LHCN-M2 (cell line): Measurements from ENCODE around the gene ZFP90. TPM values are rescaled to one million over a fixed set of nuclear protein-coding genes. Genes with fewer than 3 reads are reported as not detected.
"Not testable (repeated sequence)": the region's sequence is repeated elsewhere in the genome, so short reads cannot be mapped to it uniquely, and the experiment has no call there.

Experiments
- DNase-seq: peaks from one replicate; pipeline ENCODE4 v3.0.0-alpha.2; 2012; ENCODE audit warnings: low read depth
- polyA plus RNA-seq: library from polyadenylated mRNA; unstranded; fragments of >200 nt; gene quantifications from one replicate; pipeline ENCODE4 v1.2.1, GENCODE V29; 2012; ENCODE audit warnings: missing spikeins
- total RNA-seq: library from RNA; depleted of rRNA; stranded (reverse); fragments of >200 nt; gene quantifications from 2 replicates; pipeline ENCODE4 v1.2.3, GENCODE V29; 2014; rRNA removed

The ZFP90 gene
- total RNA-seq = 27.6 and 38.7 TPM in 2 replicates
- polyA plus RNA-seq = 12.4 TPM

DNA sequence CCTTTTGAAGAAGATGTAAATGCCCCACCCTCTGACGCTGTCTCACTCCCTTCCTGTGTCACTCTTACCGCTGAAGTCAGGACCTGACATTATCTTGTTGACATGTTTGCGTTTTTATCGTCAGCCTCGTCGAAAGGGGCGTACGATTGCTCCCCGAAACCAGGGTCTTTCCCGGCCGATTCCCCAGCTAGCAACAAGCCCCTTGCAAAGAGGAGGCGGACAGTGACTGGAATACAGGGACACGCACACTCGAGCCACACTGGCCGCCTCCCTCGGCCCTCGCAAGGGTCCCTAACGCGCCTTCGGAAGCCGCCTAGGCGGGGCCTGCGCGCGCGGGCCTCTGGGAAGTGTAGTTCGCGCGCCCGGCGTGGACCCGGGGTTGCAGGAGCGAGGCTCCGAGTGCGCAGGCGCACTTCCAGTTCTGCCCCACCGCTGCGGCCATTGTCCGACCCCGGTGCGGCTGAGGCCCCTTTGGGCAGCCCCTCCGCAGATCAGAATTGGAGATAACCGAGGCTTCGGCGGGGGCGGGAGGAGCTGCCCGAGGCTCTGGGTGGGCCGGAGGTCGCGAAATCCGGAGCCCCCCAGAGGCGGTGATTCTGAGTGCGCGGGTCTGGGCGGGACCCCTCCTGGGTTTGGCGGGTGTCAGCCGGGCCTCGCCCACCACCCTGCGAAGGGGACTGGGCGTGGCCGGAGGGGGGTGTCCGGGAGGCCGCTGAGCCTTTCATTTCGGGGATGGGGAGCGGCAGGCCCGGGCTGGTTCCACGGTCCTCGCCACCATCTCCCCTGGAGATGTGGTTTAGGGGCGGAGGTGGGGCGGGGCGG lies at the start of gene ZFP90:
TSS of gene ZFP90 (plus strand) at position 412 of the 822 bp plus-strand sequence. CDS start 502 bp downstream, outside the sequence.
- peak; percentile 79 for DNase-seq

- DNase-seq = no peak
Observed at GRCh38 chr16:68490358-68490757, 48.7 kb upstream of the ZFP90 start.

- DNase-seq = peak; percentile 11
Observed at GRCh38 chr16:68490829-68491575, 48.1 kb upstream of the ZFP90 start.

DNA sequence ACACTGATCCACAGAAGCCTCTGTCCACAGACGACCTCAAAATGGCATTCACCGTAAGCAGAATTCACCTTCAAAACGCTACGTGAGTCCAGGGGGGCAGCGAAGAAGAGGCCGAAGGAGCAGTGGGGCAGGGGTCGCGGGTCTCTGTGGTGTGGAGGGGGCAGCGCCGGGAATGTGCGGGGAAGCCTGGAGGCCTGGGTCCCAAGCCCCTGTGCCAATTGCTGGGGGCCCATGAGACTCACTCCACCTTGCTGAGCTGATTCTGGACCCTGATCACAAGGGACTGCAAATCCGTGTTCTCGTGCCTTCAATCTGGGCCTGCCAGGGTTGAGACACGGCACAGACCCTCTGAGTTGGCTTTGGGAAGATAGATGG lies 47.5 kb upstream of the ZFP90 start:
- no peak for DNase-seq

- DNase-seq = no peak
Observed at GRCh38 chr16:68492151-68492542, 46.9 kb upstream of the ZFP90 start.

- no peak for DNase-seq
Observed at GRCh38 chr16:68492543-68493411, 46.3 kb upstream of the ZFP90 start.

GRCh38 chr16:68493412-68494070 lies 45.5 kb upstream of the ZFP90 start:
- no peak for DNase-seq

- DNase-seq = not testable (repeated sequence)
Observed at GRCh38 chr16:68494261-68494660, 44.8 kb upstream of the ZFP90 start.

- DNase-seq = no peak
Observed at GRCh38 chr16:68496689-68497088, 42.4 kb upstream of the ZFP90 start.

- DNase-seq = no peak
Observed at GRCh38 chr16:68499006-68499405, 40.1 kb upstream of the ZFP90 start.

DNA sequence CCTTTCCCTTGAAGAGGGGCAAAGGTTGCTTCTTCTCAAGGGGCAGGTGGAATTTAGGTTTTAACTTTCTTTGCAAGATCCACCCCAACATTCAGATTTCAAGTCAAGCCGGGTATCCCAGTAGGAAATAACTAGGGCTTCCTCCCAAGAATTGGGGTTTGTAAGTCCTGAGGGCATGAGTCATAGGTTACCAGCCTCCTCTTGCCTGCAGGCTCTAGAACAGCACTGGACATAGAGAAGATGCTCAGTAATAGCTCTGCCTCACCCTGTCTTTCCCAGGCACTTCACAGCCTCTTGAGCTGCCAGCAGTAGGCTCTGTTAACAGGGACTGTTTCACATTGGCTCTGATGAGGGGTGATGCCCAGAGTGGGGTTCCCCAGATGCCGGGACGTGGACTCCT lies 35.8 kb upstream of the ZFP90 start:
- DNase-seq = peak; percentile 22

DNA sequence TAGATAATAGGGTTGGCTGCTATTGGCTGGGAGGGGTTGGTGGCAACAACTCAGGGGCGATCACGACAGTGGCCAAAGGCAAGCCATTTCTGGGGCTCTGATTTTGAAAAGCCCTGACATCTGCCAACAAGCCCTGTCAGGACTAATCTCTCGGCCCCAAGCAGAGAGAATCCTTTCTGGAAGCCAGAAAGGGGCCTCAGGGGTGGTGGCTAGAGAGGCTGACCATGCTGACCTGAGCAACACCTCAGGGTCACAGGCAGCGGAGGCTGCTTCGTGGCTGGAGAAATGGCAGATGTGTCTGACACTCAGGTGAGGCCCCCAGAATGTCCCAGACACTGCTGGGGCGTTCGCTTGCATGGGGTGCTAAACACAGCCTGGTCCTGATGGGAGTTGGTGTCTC lies 35.0 kb upstream of the ZFP90 start:
- DNase-seq = no peak

DNA sequence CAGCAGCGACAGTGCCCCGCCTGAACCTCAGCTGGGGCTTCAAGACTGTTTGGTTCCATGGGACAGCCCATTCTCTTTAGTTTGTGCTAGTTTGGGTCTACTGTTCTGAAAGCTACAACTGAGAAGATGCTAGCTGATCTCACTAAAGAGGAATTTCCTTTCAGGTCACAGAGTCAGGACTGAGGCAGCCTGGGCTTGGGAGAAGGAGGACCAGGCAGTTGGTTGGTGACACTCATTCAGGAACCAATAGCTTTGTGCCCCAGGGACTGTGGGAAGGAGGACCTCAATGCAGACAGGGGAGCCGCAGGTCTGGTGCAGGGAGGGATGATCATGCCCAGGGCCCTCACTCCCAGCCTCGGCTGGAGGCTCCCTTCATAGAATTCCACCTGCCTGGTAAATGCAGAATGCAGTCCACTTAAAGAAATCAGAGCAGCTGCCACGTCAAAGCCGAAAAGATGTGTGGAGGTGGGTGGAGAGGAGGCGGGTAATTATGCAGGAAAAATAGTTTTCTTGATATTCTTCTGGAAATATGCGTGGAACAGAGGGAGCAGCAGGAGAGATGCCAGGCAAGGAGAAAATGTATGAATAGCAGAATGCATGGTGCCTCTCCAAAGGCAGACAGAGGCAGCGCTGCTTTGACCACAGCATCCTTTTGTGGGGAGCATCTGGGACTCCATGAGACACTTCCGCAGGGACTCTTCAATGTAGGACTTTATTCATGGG lies 32.6 kb upstream of the ZFP90 start:
- DNase-seq = no peak

GRCh38 chr16:68508013-68508412 lies 31.1 kb upstream of the ZFP90 start:
- no peak for DNase-seq

GRCh38 chr16:68508641-68509240 lies 30.4 kb upstream of the ZFP90 start:
- DNase-seq = no peak

GRCh38 chr16:68509381-68509780 lies 29.7 kb upstream of the ZFP90 start:
- no peak for DNase-seq

GRCh38 chr16:68510775-68511174 lies 28.3 kb upstream of the ZFP90 start:
- no peak for DNase-seq

DNA sequence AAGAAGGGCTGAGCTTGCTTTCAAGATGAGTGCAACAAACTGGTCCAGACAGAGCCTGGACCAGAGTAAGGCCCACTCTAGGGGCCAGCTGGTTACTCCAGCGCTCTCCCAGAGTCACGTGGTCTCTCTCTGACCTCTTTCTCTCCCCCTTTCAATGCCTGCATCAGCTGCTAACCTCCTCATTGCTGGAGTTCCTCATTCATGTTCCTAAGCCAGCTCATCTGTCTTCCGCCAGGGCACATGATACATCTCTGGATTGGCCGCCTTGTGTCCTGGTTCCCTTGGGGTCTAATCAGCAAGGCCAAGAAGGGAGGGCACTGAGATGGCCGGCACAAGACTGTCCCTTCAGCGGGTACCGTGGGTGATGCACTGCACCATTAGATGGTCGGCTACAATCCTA lies 26.9 kb upstream of the ZFP90 start:
- DNase-seq = no peak

- DNase-seq = no peak
Observed at GRCh38 chr16:68512742-68513141, 26.3 kb upstream of the ZFP90 start.

GRCh38 chr16:68514511-68514910 lies 24.6 kb upstream of the ZFP90 start:
- no peak for DNase-seq
